ENCODE measurements around the gene ANAPC10. TPM values are rescaled to one million over a fixed set of nuclear protein-coding genes. Genes with fewer than 3 reads are reported as not detected.

Gene ANAPC10
- total RNA-seq, 6 donors from 2014 or later = 8.7 to 50.6 (median 27.8) TPM

DNA sequence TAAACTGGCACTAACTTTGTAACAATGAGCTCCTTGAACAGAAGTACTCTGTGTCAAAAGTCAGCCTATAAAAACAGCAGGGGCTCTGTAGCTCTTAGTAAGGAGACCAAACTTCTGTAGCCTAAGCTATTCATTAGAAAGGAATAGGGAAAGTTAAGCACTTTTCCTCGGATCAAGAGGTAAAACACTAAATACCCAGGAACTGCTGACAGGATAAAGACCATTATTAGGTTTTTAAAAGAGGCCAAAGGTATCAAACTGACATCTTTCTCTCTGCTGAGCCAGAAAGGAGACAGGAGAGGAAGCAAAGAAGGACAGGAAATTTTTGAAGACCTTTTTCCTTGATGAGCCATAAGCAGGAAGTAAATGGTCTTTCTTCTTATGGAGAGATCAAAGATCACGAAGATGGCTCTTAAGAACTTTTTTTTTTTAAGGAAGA lies 31.9 kb downstream of the ANAPC10 start:
- TF ChIP-seq POLR2A (IDR thresholded peaks at IDR 0.05) = no peak
- TF ChIP-seq POLR2AphosphoS5 (IDR thresholded peaks at IDR 0.05) = no peak
- TF ChIP-seq, protein P1, sequence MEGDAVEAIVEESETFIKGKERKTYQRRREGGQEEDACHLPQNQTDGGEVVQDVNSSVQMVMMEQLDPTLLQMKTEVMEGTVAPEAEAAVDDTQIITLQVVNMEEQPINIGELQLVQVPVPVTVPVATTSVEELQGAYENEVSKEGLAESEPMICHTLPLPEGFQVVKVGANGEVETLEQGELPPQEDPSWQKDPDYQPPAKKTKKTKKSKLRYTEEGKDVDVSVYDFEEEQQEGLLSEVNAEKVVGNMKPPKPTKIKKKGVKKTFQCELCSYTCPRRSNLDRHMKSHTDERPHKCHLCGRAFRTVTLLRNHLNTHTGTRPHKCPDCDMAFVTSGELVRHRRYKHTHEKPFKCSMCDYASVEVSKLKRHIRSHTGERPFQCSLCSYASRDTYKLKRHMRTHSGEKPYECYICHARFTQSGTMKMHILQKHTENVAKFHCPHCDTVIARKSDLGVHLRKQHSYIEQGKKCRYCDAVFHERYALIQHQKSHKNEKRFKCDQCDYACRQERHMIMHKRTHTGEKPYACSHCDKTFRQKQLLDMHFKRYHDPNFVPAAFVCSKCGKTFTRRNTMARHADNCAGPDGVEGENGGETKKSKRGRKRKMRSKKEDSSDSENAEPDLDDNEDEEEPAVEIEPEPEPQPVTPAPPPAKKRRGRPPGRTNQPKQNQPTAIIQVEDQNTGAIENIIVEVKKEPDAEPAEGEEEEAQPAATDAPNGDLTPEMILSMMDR (IDR thresholded peaks at IDR 0.05) = no peak
- TF ChIP-seq EP300 (IDR thresholded peaks at IDR 0.05) = no peak
- Histone ChIP-seq H3K4me3 (no peak overlapping the region), H3K27ac (no peak overlapping the region), H3K27me3 (no peaks in the 10 kb centered on the region), H3K4me1 (peaks cover 0 to 12% (median 0%) of the 10 kb centered on the region in 4 donors), H3K9me3 (no peaks in the 10 kb centered on the region), H3K36me3 (peaks cover 0 to 2% (median 0%) of the 10 kb centered on the region in 4 donors)
- DNase-seq (no peak), ATAC-seq (ENCODE audit: low FRiP score in 2 of 2) (no peak)
- WGBS, 2 donors = 37 to 51% methylated on average over 2 of the region's 2 CpGs

DNA sequence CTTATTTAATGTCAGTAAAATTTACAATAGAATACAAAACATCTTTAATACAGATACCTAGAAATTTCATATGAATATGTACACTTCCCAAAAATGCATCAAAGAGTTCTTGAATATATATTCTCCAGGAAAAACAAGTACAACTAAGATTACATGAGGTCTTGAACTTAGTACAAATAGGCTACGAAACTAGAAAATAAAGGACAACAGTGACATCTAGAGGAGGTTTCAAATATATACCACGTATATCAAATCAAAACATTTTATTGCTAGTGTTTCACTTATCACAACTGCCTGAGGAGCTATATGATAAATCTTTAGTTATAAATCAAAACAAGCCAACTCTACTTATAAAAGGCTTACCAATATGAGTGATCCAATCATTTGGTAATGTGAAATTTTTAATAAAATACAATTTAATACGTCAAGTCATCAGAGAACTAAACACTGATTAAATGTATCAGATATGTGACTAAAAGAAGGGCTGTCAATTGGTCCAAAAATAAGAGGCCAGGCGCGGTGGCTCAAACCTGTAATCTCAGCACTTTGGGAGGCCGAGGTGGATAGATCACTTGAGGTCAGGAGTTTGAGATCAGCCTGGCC lies 36.6 kb downstream of the ANAPC10 start:
- H3K4me1 ChIP-seq = peaks cover 0 to 12% (median 0%) of the 10 kb centered on the region in 4 donors
- no peak overlapping the region for H3K27ac ChIP-seq
- peaks cover 0 to 2% (median 0%) of the 10 kb centered on the region in 4 donors for H3K36me3 ChIP-seq
- no peaks in the 10 kb centered on the region for H3K9me3 ChIP-seq
- ATAC-seq (ENCODE audit: low FRiP score in 2 of 2) (peak in 1 of 2 donors; percentile 53), DNase-seq (no peak)
- WGBS, 2 donors = 65 to 67% methylated on average over 6 of the region's 6 CpGs
- H3K4me3 ChIP-seq = no peak overlapping the region
- TF ChIP-seq, protein P1 (IDR thresholded peaks at IDR 0.05) = peak in 5 of 6 experiments; percentile 18 to 57 (median 54)
- no peak for TF ChIP-seq POLR2A (IDR thresholded peaks at IDR 0.05)
- no peaks in the 10 kb centered on the region for H3K27me3 ChIP-seq

DNA sequence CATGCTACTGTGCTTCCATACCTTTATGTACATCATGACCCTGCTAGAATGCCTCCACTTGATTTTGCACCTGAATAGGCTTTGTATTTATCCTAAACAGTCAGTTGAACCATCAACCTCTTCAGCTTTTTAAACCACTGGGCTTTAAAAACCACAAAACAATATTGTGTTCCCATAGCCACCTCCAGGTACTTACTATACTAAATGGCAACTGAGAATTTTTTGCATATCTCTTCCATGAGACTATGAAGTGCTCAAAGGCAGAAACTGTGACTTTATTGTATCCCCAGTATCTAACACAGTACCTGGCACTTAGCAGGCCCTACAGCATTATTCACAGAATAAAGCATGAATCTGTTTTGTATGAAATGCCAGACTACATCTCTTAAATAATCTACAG lies 39.7 kb downstream of the ANAPC10 start:
- ATAC-seq (ENCODE audit: low FRiP score in 2 of 2) (no peak), DNase-seq (no peak)
- no peak overlapping the region for H3K27ac ChIP-seq
- no peaks in the 10 kb centered on the region for H3K9me3 ChIP-seq
- H3K36me3 ChIP-seq = no peaks in the 10 kb centered on the region
- no peaks in the 10 kb centered on the region for H3K4me1 ChIP-seq
- no peak overlapping the region for H3K4me3 ChIP-seq
- no peak for TF ChIP-seq POLR2A (IDR thresholded peaks at IDR 0.05)
- no peak for TF ChIP-seq EP300 (IDR thresholded peaks at IDR 0.05)
- TF ChIP-seq, protein P1 (IDR thresholded peaks at IDR 0.05) = no peak
- no peaks in the 10 kb centered on the region for H3K27me3 ChIP-seq

DNA sequence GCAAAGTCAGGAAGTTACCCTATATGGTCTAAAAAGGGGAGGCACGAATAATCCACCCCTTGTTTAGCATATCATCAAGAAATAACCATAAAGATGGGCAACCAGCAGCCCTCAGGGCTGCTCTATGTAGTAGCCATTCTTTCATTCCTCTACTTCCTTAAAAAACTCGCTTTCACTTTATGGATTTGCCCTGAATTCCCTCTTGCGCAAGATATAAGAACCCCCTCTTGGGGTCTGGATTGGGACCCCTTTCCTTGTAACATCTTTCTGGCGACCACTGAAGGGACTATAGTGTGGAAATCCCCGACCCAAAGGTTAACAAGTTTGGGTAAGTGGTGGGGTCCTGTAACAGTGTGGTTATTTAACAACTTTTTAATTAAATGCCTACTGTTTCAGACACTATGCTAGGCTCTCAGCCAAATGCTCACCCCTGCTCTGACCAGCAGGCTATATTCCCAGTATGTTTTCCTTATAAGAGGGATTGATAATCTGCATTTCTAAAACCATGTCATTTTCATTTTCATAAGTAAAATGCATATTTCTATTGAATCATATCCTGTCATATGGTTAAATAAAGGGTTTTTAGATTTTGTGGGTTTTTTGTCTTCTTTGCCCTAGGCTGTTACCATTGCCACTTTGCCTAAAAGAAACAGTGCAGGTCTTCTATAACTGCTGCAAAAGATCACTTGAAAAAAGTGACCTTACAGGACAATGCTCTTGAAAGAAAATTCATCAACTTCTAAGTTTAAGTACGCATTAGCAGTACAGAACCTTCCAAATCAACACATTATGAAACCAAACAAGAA lies 41.5 kb downstream of the ANAPC10 start:
- TF ChIP-seq, protein P1 (IDR thresholded peaks at IDR 0.05) = no peak
- TF ChIP-seq POLR2A (IDR thresholded peaks at IDR 0.05) = no peak
- no peak for TF ChIP-seq EP300 (IDR thresholded peaks at IDR 0.05)
- no peaks in the 10 kb centered on the region for H3K36me3 ChIP-seq
- no peaks in the 10 kb centered on the region for H3K27me3 ChIP-seq
- no peak overlapping the region for H3K4me3 ChIP-seq
- no peak overlapping the region for H3K27ac ChIP-seq
- DNase-seq (no peak), ATAC-seq (ENCODE audit: low FRiP score in 2 of 2) (no peak)
- 93% methylated on average over 6 of the region's 6 CpGs for WGBS, 2 donors
- no peaks in the 10 kb centered on the region for H3K4me1 ChIP-seq
- H3K9me3 ChIP-seq = no peaks in the 10 kb centered on the region

Measured in upper lobe of left lung (tissue), 6 donors.